OCI-M1 (cell line): Measurements from ENCODE around the gene FAM13C.
A peak's percentile ranks its signal among the peaks of the same experiment; 100 is the strongest.
"Not testable (repeated sequence)": the region's sequence is repeated elsewhere in the genome, so short reads cannot be mapped to it uniquely, and the experiment has no call there.

Experiments
- DNase-seq: peaks from one replicate; lab custom pipeline; 2025; lab: John Stamatoyannopoulos, UW

FAM13C gene

GRCh38 chr10:59362144-59362958 is at the start of gene FAM13C:
TSS of gene FAM13C (minus strand) at chr10:59362549. CDS start at chr10:59362460, 89 bp downstream.
- DNase-seq, result no peak

- no peak for DNase-seq
These were observed 42.9 kb upstream of the FAM13C start for GRCh38 chr10:59405235-59405634.

- no peak for DNase-seq
These were observed 37.9 kb upstream of the FAM13C start for GRCh38 chr10:59400214-59400613.

- not testable (repeated sequence) for DNase-seq
These were observed 37.0 kb upstream of the FAM13C start for GRCh38 chr10:59399329-59399728.

- DNase-seq, result no peak
These were observed 35.6 kb upstream of the FAM13C start for GRCh38 chr10:59397961-59398360.

GRCh38 chr10:59395984-59396383 is 33.6 kb upstream of the FAM13C start:
- no peak for DNase-seq

- DNase-seq, result no peak
These were observed 31.0 kb upstream of the FAM13C start for GRCh38 chr10:59393349-59393748.

- DNase-seq, result no peak
These were observed 28.7 kb upstream of the FAM13C start for GRCh38 chr10:59391060-59391459.

GRCh38 chr10:59388671-59388976 is 26.3 kb upstream of the FAM13C start:
- no peak for DNase-seq

- DNase-seq, result peak; percentile 74
These were observed 25.8 kb upstream of the FAM13C start for GRCh38 chr10:59387951-59388670.

- DNase-seq, result peak; percentile 28
These were observed 22.4 kb upstream of the FAM13C start for GRCh38 chr10:59384761-59385160.

- no peak for DNase-seq
These were observed 21.6 kb upstream of the FAM13C start for GRCh38 chr10:59383908-59384307.

- DNase-seq, result no peak
These were observed 21.1 kb upstream of the FAM13C start for GRCh38 chr10:59383436-59383835.

- DNase-seq, result no peak
These were observed 20.5 kb upstream of the FAM13C start for GRCh38 chr10:59382831-59383295.

GRCh38 chr10:59381687-59382086 is 19.3 kb upstream of the FAM13C start:
- DNase-seq, result no peak

GRCh38 chr10:59376846-59377245 is 14.5 kb upstream of the FAM13C start:
- DNase-seq, result no peak

GRCh38 chr10:59375990-59376389 is 13.6 kb upstream of the FAM13C start:
- DNase-seq, result no peak

- no peak for DNase-seq
These were observed 12.6 kb upstream of the FAM13C start for GRCh38 chr10:59374916-59375315.

GRCh38 chr10:59373071-59373470 is 10.7 kb upstream of the FAM13C start:
- no peak for DNase-seq

- DNase-seq, result no peak
These were observed 10.2 kb upstream of the FAM13C start for GRCh38 chr10:59372543-59372942.

- no peak for DNase-seq
These were observed 3.9 kb upstream of the FAM13C start for GRCh38 chr10:59366290-59366689.

- no peak for DNase-seq
These were observed 1.2 kb upstream of the FAM13C start for GRCh38 chr10:59363446-59363958.

GRCh38 chr10:59362959-59363381 is 621 bp upstream of the FAM13C start:
- DNase-seq, result no peak
